ENCODE measurements around the gene RIPK4. TPM values are rescaled to one million over a fixed set of nuclear protein-coding genes. Genes with fewer than 3 reads are reported as not detected.

Gene RIPK4
- total and polyA plus RNA-seq, 3 donors from 2014 or later, result 3.9 to 10.2 (median 5.9) TPM

DNA sequence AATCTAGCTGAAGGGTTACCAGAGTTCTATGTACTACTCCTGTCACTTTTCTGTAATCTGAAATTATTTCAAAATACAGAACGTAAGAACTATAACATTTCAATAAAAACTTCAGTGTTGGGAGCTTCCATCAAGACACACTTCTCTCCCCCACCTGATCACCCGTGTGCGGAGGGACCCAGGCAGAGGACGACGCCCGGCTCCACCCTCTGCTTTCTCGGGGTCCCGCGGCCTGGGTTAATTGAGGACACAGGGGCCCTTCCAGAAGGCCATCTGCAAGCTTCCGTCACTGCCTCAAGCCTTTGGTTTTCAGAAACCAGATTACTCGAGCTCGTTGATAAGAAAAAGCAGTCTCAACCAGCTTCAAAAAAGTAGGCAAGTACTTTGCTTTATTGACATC lies 27.8 kb downstream of the RIPK4 start:
- H3K27ac ChIP-seq, result no peak overlapping the region
- no peaks in the 10 kb centered on the region for H3K36me3 ChIP-seq (ENCODE audit: low read depth, missing control alignments)
- WGBS, 2 donors, result 93 to 94% methylated on average over 12 of the region's 12 CpGs
- H3K4me3 ChIP-seq, result no peak overlapping the region
- no peaks in the 10 kb centered on the region for H3K9me3 ChIP-seq
- TF ChIP-seq CTCF (IDR thresholded peaks at IDR 0.05) (no peak), POLR2A (IDR thresholded peaks at IDR 0.05) (no peak)
- H3K27me3 ChIP-seq, result no peaks in the 10 kb centered on the region
- DNase-seq, result no peak
- intact Hi-C loops (cut with DNase I; ENCODE audit: low total_unique reads), result no loop called here
- no peaks in the 10 kb centered on the region for H3K4me1 ChIP-seq

DNA sequence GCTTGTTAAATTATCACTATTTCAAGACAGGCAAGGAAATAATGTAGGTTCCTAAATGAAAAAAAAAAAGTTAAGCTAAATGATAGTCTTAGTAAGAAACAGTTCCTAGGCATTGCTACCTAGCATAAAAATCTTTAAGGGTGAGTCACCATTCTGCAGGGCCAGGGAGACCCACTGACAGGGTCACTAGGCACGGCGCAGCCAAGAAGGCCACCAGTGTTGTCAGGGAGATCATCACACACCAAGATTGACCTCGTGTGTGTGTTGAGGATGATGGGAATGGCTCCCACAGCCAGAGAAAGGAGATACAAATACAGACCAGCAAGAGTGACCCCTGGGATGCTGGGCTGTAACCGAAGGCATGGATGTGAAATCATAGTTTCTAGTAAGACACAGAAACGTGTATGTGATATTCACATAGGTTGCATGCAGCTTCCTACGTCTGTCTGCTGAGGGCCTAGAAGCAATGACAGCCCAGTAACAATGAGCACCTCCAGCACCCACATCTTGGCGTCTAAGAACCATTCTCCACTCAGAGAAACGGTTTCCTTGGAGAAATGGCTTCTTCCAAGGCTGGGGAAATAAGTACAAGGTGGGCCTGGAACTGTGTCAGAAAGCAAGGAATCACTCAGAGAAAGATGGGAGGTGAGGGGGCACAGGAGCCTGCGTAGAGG lies 29.1 kb downstream of the RIPK4 start:
- WGBS, 2 donors, result 84 to 89% methylated on average over 9 of the region's 9 CpGs
- intact Hi-C loops (cut with DNase I; ENCODE audit: low total_unique reads), result no loop called here

DNA sequence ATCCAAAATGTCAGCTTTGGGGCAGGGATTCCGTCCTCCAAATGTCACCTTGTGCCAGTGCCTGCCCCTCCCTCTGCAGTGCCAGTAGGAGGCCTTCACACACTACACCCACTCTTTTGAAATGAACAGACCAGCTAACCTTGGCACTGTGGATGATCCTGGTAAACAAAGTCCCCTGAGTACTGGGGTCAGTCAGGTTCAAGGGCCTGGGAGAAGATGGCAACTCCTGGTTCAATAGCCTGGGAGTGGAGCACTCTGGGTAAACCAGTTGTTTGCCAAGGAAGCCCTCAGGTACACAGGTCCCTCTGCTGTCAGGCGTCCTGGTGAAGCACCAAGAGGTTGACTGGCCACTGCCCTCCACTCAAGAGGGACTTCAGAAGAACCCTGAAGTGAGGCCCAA lies 30.4 kb downstream of the RIPK4 start:
- no peak overlapping the region for H3K4me3 ChIP-seq
- no peak for TF ChIP-seq POLR2A (IDR thresholded peaks at IDR 0.05)
- no peak for TF ChIP-seq CTCF (IDR thresholded peaks at IDR 0.05)
- H3K27ac ChIP-seq, result no peak overlapping the region
- no peaks in the 10 kb centered on the region for H3K27me3 ChIP-seq
- H3K4me1 ChIP-seq, result no peaks in the 10 kb centered on the region
- 90 to 91% methylated on average over 1 to 2 of the region's 2 CpGs for WGBS, 2 donors
- no peaks in the 10 kb centered on the region for H3K9me3 ChIP-seq
- intact Hi-C loops (cut with DNase I; ENCODE audit: low total_unique reads), result no loop called here
- H3K36me3 ChIP-seq (ENCODE audit: low read depth, missing control alignments), result no peaks in the 10 kb centered on the region
- no peak for DNase-seq

More for the DNA sequence above, 29.1 kb downstream of the RIPK4 start:
- no peaks in the 10 kb centered on the region for H3K4me1 ChIP-seq
- H3K27ac ChIP-seq, result no peak overlapping the region
- H3K36me3 ChIP-seq (ENCODE audit: low read depth, missing control alignments), result no peaks in the 10 kb centered on the region
- no peaks in the 10 kb centered on the region for H3K9me3 ChIP-seq
- no peaks in the 10 kb centered on the region for H3K27me3 ChIP-seq
- no peak overlapping the region for H3K4me3 ChIP-seq
- no peak for DNase-seq
- TF ChIP-seq CTCF (IDR thresholded peaks at IDR 0.05) (no peak), POLR2A (IDR thresholded peaks at IDR 0.05) (no peak)

GRCh38 chr21:41733951-41734689 lies 32.7 kb downstream of the RIPK4 start:
- intact Hi-C loops (cut with DNase I; ENCODE audit: low total_unique reads), result no loop called here
- Histone ChIP-seq H3K9me3 (no peaks in the 10 kb centered on the region), H3K36me3 (ENCODE audit: low read depth, missing control alignments) (no peaks in the 10 kb centered on the region), H3K4me3 (no peak overlapping the region), H3K27ac (no peak overlapping the region), H3K27me3 (no peaks in the 10 kb centered on the region), H3K4me1 (no peaks in the 10 kb centered on the region)
- 86 to 89% methylated on average over 13 of the region's 13 CpGs for WGBS, 2 donors
- TF ChIP-seq CTCF (IDR thresholded peaks at IDR 0.05) (no peak), POLR2A (IDR thresholded peaks at IDR 0.05) (no peak)
- DNase-seq, result no peak

All from testis (tissue), 3 donors.